LoVo (cell line): ENCODE data around the gene TKTL1.
"Not testable (repeated sequence)": the region's sequence is repeated elsewhere in the genome, so short reads cannot be mapped to it uniquely, and the experiment has no call there.

ENCODE experiments used
- DNase-seq: peaks from one replicate; pipeline ENCODE4 v3.0.0-alpha.2; 2016; ENCODE audit warnings: low spot score

TKTL1 gene

GRCh38 chrX:154295664-154296310 lies at the start of gene TKTL1:
Gene TKTL1, plus strand, starts transcription at chrX:154295795. Its CDS starts 65 bp downstream, at chrX:154295860.
- no peak for DNase-seq

- DNase-seq: not testable (repeated sequence)
Observed at GRCh38 chrX:154247377-154248045, 48.1 kb upstream of the TKTL1 start.

- DNase-seq: not testable (repeated sequence)
Observed at GRCh38 chrX:154248076-154248475, 47.5 kb upstream of the TKTL1 start.

- not testable (repeated sequence) for DNase-seq
Observed at GRCh38 chrX:154257282-154257681, 38.3 kb upstream of the TKTL1 start, which contains the start of gene OPN1MW3. Gene OPN1MW3, plus strand, starts transcription at chrX:154257582. Its CDS starts 38 bp downstream, at chrX:154257620.

- DNase-seq: not testable (repeated sequence)
Observed at GRCh38 chrX:154258711-154259110, 36.9 kb upstream of the TKTL1 start.

- not testable (repeated sequence) for DNase-seq
Observed at GRCh38 chrX:154263072-154263471, 32.5 kb upstream of the TKTL1 start.

- DNase-seq: not testable (repeated sequence)
Observed at GRCh38 chrX:154269245-154269644, 26.4 kb upstream of the TKTL1 start.

GRCh38 chrX:154284489-154285338 lies 10.9 kb upstream of the TKTL1 start:
- DNase-seq: not testable (repeated sequence)

- not testable (repeated sequence) for DNase-seq
Observed at GRCh38 chrX:154286406-154286805, 9.2 kb upstream of the TKTL1 start.

- no peak for DNase-seq
Observed at GRCh38 chrX:154294791-154295574, 612 bp upstream of the TKTL1 start, which contains the start of gene TEX28. Gene TEX28, minus strand, starts transcription at chrX:154295124. Its CDS starts 3,007 bp downstream, at chrX:154292117.

- no peak for DNase-seq
Observed at GRCh38 chrX:154296731-154297130, 1.1 kb downstream of the TKTL1 start.

- DNase-seq: no peak
Observed at GRCh38 chrX:154298312-154298711, 2.7 kb downstream of the TKTL1 start.

GRCh38 chrX:154300816-154301215 lies 5.2 kb downstream of the TKTL1 start:
- no peak for DNase-seq

GRCh38 chrX:154302998-154303397 lies 7.4 kb downstream of the TKTL1 start:
- DNase-seq: not testable (repeated sequence)

- DNase-seq: no peak
Observed at GRCh38 chrX:154303476-154303875, 7.9 kb downstream of the TKTL1 start.

- DNase-seq: no peak
Observed at GRCh38 chrX:154304846-154305245, 9.3 kb downstream of the TKTL1 start.

GRCh38 chrX:154305541-154306205 lies 10.1 kb downstream of the TKTL1 start:
- DNase-seq: no peak

- DNase-seq: no peak
Observed at GRCh38 chrX:154307202-154307601, 11.6 kb downstream of the TKTL1 start.

- DNase-seq: peak; percentile 27
Observed at GRCh38 chrX:154308108-154308946, 12.7 kb downstream of the TKTL1 start.
